GM12892 (cell line): ENCODE data around the gene RPS6KA5.

Experiments used
- POLR2A ChIP-seq: IDR thresholded peaks from 2 replicates; pipeline ENCODE4 v1.6.1; 2011; ENCODE audit warnings: low read depth, low read length, control low read depth
- POLR2AphosphoS5 ChIP-seq: IDR thresholded peaks from 2 replicates; pipeline ENCODE4 v1.6.1; 2011; ENCODE audit warnings: low read depth, low read length, control low read depth

GRCh38 chr14:90816681-90817436 is 243.6 kb downstream of the RPS6KA5 start:
- TF ChIP-seq POLR2AphosphoS5 = no peak
- TF ChIP-seq POLR2A = no peak
